HepG2 (cell line): ENCODE data around the gene HSP90AB1. TPM values are rescaled to one million over a fixed set of nuclear protein-coding genes. Genes with fewer than 3 reads are reported as not detected.

Experiments used
- ATF7-NPFF ChIP-seq: sonication (generic); formaldehyde crosslinking; IDR thresholded peaks from 2 replicates; pipeline ENCODE4 v1.8.1; 2023; ENCODE audit warnings: mild to moderate bottlenecking, low read depth, missing genetic modification reagents, moderate library complexity
- CTCF ChIP-seq: sonication (generic); formaldehyde crosslinking; IDR thresholded peaks from 2 replicates; pipeline ENCODE4 v1.5.0; 2020; ENCODE audit warnings: mild to moderate bottlenecking, missing genetic modification reagents, moderate library complexity
- GPBP1L1 ChIP-seq: sonication (generic); formaldehyde crosslinking; IDR thresholded peaks from 2 replicates; pipeline ENCODE4 v1.5.0; 2020; ENCODE audit warnings: mild to moderate bottlenecking, missing genetic modification reagents
- GPN1 ChIP-seq: sonication (generic); formaldehyde crosslinking; IDR thresholded peaks from 2 replicates; pipeline ENCODE4 v1.5.1; 2020; ENCODE audit warnings: missing genetic modification reagents, borderline replicate concordance
- HOXA5 ChIP-seq: sonication (generic); formaldehyde crosslinking; IDR thresholded peaks from 2 replicates; pipeline ENCODE4 v1.4.0; 2020; ENCODE audit warnings: missing genetic modification reagents
- ISX ChIP-seq: sonication (generic); formaldehyde crosslinking; conservative IDR thresholded peaks from 2 replicates; pipeline ENCODE4 v1.5.0; 2020; ENCODE audit warnings: missing genetic modification reagents
- MNT ChIP-seq: fragments of 450-650 bp; IDR thresholded peaks from 2 replicates; pipeline ENCODE4 v1.6.1; 2016
- NCOA2 ChIP-seq: sonication (generic); formaldehyde crosslinking; IDR thresholded peaks from 2 replicates; pipeline ENCODE4 v1.8.0; 2022; ENCODE audit warnings: inconsistent platforms
- NFYB ChIP-seq: sonication (generic); formaldehyde crosslinking; IDR thresholded peaks from 2 replicates; pipeline ENCODE4 v1.4.0; 2020; ENCODE audit warnings: missing genetic modification reagents
- NR2F2 ChIP-seq: IDR thresholded peaks from 2 replicates; pipeline ENCODE4 v1.6.1; 2012; ENCODE audit warnings: low read depth, inconsistent platforms, borderline replicate concordance
- PLRG1 ChIP-seq: fragments of 450-650 bp; conservative IDR thresholded peaks from 2 replicates; pipeline ENCODE4 v1.6.1; 2016
- ZBTB20 ChIP-seq: sonication (generic); formaldehyde crosslinking; IDR thresholded peaks from 2 replicates; pipeline ENCODE4 v1.8.1; 2023; ENCODE audit warnings: missing genetic modification reagents, low read depth, mild to moderate bottlenecking, borderline replicate concordance
- ZBTB38 ChIP-seq: sonication (generic); formaldehyde crosslinking; IDR thresholded peaks from 2 replicates; pipeline ENCODE4 v1.5.1; 2020; ENCODE audit warnings: mild to moderate bottlenecking, missing genetic modification reagents
- ZBTB7B ChIP-seq: sonication (generic); formaldehyde crosslinking; IDR thresholded peaks from 2 replicates; pipeline ENCODE4 v1.4.0; 2020; ENCODE audit warnings: missing genetic modification reagents
- ZHX1 ChIP-seq: sonication (generic); formaldehyde crosslinking; IDR thresholded peaks from 2 replicates; pipeline ENCODE4 v1.8.1; 2022; ENCODE audit warnings: low read depth, mild to moderate bottlenecking, missing genetic modification reagents
- ZNF547 ChIP-seq: sonication (generic); formaldehyde crosslinking; IDR thresholded peaks from 2 replicates; pipeline ENCODE4 v1.5.1; 2020; ENCODE audit warnings: mild to moderate bottlenecking, missing genetic modification reagents
- ZNF614 ChIP-seq: IDR thresholded peaks from 2 replicates; pipeline ENCODE4 v1.6.1; 2018; ENCODE audit warnings: missing biosample characterization, missing genetic modification reagents, inconsistent platforms, borderline replicate concordance
- ZNF749 ChIP-seq: sonication (generic); formaldehyde crosslinking; IDR thresholded peaks from 2 replicates; pipeline ENCODE4 v1.8.0; 2022; ENCODE audit warnings: mild to moderate bottlenecking, missing genetic modification reagents, moderate library complexity, borderline replicate concordance
- ZNF782 ChIP-seq: sonication (generic); formaldehyde crosslinking; IDR thresholded peaks from 2 replicates; pipeline ENCODE4 v1.4.0; 2020; ENCODE audit warnings: missing genetic modification reagents, mild to moderate bottlenecking, borderline replicate concordance
- polyA plus RNA-seq, 8 experiments: library from polyadenylated mRNA; depleted of rRNA in 3 of 8; stranded (reverse) in 7 of 8; unstranded in 1 of 8; fragments of >200 nt; fragmentation: Illumina TruSeq in 4 of 8; extraction: Trizol in 4 of 8; gene quantifications; 2 replicates each; pipeline versions ENCODE4 v1.2.1 to v1.2.3, GENCODE V29; 2011 to 2016; ENCODE audit warnings: low read depth in 4 of 8, missing spikeins in 1 of 8, mixed read lengths in 1 of 8; ENCODE audit not compliant: insufficient read depth in 1 of 8
- total RNA-seq, 5 experiments: library from RNA; depleted of rRNA; stranded (reverse); fragments of >200 nt; fragmentation: Illumina TruSeq; extraction: Trizol; gene quantifications; 2 replicates each; pipeline ENCODE4 v1.2.3, GENCODE V29; 2016; ENCODE audit warnings: low read depth in 1 of 5
- TF ChIP-seq, protein P1 (sequence below): sonication (generic); formaldehyde crosslinking; IDR thresholded peaks from 2 replicates; pipeline ENCODE4 v1.8.0; 2022; ENCODE audit warnings: missing genetic modification reagents, low read depth, mild to moderate bottlenecking, borderline replicate concordance
- TF ChIP-seq, protein P2 (sequence below): IDR thresholded peaks from 2 replicates; pipeline ENCODE4 v1.6.1; 2016; ENCODE audit warnings: missing genetic modification reagents, missing compliant biosample characterization

The HSP90AB1 gene
- total and polyA plus RNA-seq, 2 of the 13 experiments (the other 11 are each of a cell fraction or from before 2014, with no cell fraction given), result 1,325 to 1,472 TPM

DNA sequence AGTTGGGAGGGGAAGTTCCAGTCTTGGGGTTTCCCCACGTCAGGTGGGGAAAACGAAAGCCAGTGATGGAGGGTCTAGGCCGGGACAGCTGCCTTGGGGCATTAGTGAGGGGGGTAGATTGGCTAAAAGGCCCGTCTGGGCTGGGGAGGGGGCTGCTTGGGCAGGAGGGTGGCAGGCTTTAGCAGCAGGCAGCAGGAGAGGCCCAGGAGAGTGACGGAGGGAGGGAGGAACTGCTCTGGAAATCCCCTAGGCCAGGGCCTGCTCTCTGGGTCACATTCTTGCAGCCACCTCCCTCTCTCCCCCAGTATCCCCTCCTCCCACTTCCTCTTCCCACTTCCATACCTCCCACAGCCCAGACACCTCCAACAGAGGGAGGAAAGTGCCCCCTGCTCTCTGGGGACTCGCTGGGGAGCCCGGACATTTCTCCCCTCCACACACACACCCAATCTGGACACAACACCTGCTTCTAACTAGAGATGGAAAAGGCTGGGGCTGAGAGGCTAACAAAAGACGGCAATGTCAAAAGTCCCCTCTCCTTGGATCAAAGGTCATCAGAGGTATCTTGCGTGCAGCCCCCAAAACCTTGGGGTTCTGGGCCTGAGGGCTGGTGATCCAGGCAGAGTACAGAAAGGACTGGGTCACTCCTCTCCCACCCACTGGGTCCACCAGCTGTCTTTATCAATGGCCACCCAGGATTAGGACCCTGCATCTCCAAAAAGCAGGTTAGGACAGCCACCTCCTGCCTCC is 16.6 kb downstream of the HSP90AB1 start (continued):
- TF ChIP-seq MNT, result no peak
- no peak for TF ChIP-seq ZNF614 (CRISPR knock-in tag)
- no peak for TF ChIP-seq CTCF (CRISPR knock-in tag)
- no peak; the same call in 1 of the 2 replicates for TF ChIP-seq ZBTB38
- TF ChIP-seq, protein P1, sequence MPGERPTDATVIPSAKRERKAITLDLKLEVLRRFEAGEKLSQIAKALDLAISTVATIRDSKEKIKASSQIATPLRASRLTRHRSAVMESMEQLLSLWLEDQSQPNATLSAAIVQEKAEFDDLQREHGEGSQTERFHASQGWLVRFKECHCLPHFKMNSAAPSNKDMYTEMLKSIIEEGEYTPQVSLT, result no peak; the same call in 1 of the 2 replicates
- TF ChIP-seq ATF7-NPFF (CRISPR knock-in tag), result no peak
- TF ChIP-seq HOXA5 (CRISPR knock-in tag), result no peak
- TF ChIP-seq GPBP1L1, result no peak
- TF ChIP-seq GPN1 (CRISPR knock-in tag), result no peak
- TF ChIP-seq NR2F2, result no peak
- TF ChIP-seq, protein P2, sequence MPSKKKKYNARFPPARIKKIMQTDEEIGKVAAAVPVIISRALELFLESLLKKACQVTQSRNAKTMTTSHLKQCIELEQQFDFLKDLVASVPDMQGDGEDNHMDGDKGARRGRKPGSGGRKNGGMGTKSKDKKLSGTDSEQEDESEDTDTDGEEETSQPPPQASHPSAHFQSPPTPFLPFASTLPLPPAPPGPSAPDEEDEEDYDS, result no peak
- TF ChIP-seq PLRG1, result no peak
- TF ChIP-seq ISX (CRISPR knock-in tag), result no peak
- TF ChIP-seq ZBTB20 (CRISPR knock-in tag), result no peak
- TF ChIP-seq ZNF749 (CRISPR knock-in tag), result no peak
- TF ChIP-seq ZBTB7B (CRISPR knock-in tag), result no peak
- no peak for TF ChIP-seq NFYB (CRISPR knock-in tag)
- no peak for TF ChIP-seq ZHX1
- TF ChIP-seq ZNF547 (CRISPR knock-in tag), result no peak
- TF ChIP-seq NCOA2 (CRISPR knock-in tag), result no peak
- TF ChIP-seq ZNF782, result 0 out of 2 replicates have a peak, but pooled peaks have one; percentile 51
